CD14-positive monocyte (primary cell): ENCODE measurements around the gene FRS2. TPM values are rescaled to one million over a fixed set of nuclear protein-coding genes. Genes with fewer than 3 reads are reported as not detected.
A peak's percentile ranks its signal among the peaks of the same experiment; 100 is the strongest.

Experiments used
- DNase-seq, 3 donors: peaks; one replicate each; pipeline ENCODE4 v3.0.0-alpha.2; 2011 to 2022
- H2AFZ ChIP-seq: 2 replicates; pipeline ENCODE4 v1.6.0; 2012; ENCODE audit warnings: mild to moderate bottlenecking, low read depth, low read length, inconsistent platforms; ENCODE audit not compliant: insufficient read depth, poor library complexity, severe bottlenecking
- H3K27ac ChIP-seq, 2 donors: 1 replicate in 1 of 2; 2 replicates in 1 of 2; pipeline ENCODE4 v1.5.1; 2012 to 2013; ENCODE audit warnings: low read length in 2 of 2, control low read depth in 1 of 2, inconsistent platforms in 1 of 2, low read depth in 1 of 2, mild to moderate bottlenecking in 1 of 2
- H3K27me3 ChIP-seq, 2 donors: one replicate each; pipeline versions ENCODE4 v1.6.0 to v1.6.1; 2011 to 2013; ENCODE audit warnings: low read length in 2 of 2; ENCODE audit not compliant: control insufficient read depth in 2 of 2, insufficient read depth in 2 of 2
- H3K36me3 ChIP-seq, 2 donors: replicated peaks in 1 of 2; 1 replicate in 1 of 2; 2 replicates in 1 of 2; pipeline versions ENCODE4 v1.5.1 to v1.6.1; 2012 to 2013; ENCODE audit warnings: low read length in 2 of 2, control low read depth in 1 of 2, inconsistent platforms in 1 of 2, mild to moderate bottlenecking in 1 of 2; ENCODE audit not compliant: insufficient read depth in 2 of 2, control insufficient read depth in 1 of 2
- H3K4me1 ChIP-seq, 2 donors: 1 replicate in 1 of 2; 2 replicates in 1 of 2; pipeline versions ENCODE4 v1.5.1 to v1.6.1; 2012 to 2013; ENCODE audit warnings: low read length in 2 of 2, control low read depth in 1 of 2, inconsistent platforms in 1 of 2, mild to moderate bottlenecking in 1 of 2, moderate library complexity in 1 of 2; ENCODE audit not compliant: insufficient read depth in 2 of 2, control insufficient read depth in 1 of 2
- H3K4me2 ChIP-seq: replicated peaks from 2 replicates; pipeline ENCODE3; 2012; ENCODE audit warnings: low read length, moderate library complexity, mild to moderate bottlenecking; ENCODE audit not compliant: poor library complexity, severe bottlenecking; ENCODE audit errors: extremely low read depth
- H3K4me3 ChIP-seq, 3 experiments: fragments of 200-600 bp in 1 of 3; sonication (generic) in 1 of 3; replicated peaks in 1 of 3; 1 replicate in 2 of 3; 2 replicates in 1 of 3; pipeline ENCODE4 v1.5.1; 2011 to 2013; ENCODE audit warnings: low read length in 3 of 3, mild to moderate bottlenecking in 3 of 3, control low read depth in 2 of 3, low read depth in 2 of 3, inconsistent platforms in 1 of 3, moderate library complexity in 1 of 3
- H3K79me2 ChIP-seq: 2 replicates; pipeline ENCODE4 v1.6.0; 2012; ENCODE audit warnings: mild to moderate bottlenecking, control low read depth, inconsistent platforms, low read length, moderate library complexity; ENCODE audit not compliant: insufficient read depth
- H3K9ac ChIP-seq: 2 replicates; pipeline ENCODE4 v1.6.0; 2017; ENCODE audit warnings: low read length, mild to moderate bottlenecking; ENCODE audit not compliant: insufficient read depth, poor library complexity, severe bottlenecking
- H3K9me3 ChIP-seq, 2 donors: replicated peaks in 1 of 2; 1 replicate in 1 of 2; 2 replicates in 1 of 2; pipeline versions ENCODE4 v1.5.1 to v1.6.1; 2012 to 2013; ENCODE audit warnings: low read length in 2 of 2, control low read depth in 1 of 2; ENCODE audit not compliant: control insufficient read depth in 1 of 2, insufficient read depth in 1 of 2
- H4K20me1 ChIP-seq: 2 replicates; pipeline ENCODE4 v1.6.0; 2012; ENCODE audit warnings: mild to moderate bottlenecking, low read length, control low read depth, moderate library complexity; ENCODE audit not compliant: insufficient read depth
- H3K27ac Mint-ChIP-seq, 7 donors: one replicate each; pipeline ENCODE4 v1.8.0; 2020; ENCODE audit warnings: mild to moderate bottlenecking in 7 of 7, mixed read lengths in 7 of 7, moderate library complexity in 6 of 7, inconsistent platforms in 2 of 7
- H3K27me3 Mint-ChIP-seq, 3 donors: one replicate each; pipeline ENCODE4 v1.8.0; 2021 to 2022; ENCODE audit warnings: low read depth in 3 of 3, mild to moderate bottlenecking in 3 of 3, mixed read lengths in 3 of 3, moderate library complexity in 3 of 3, inconsistent platforms in 1 of 3
- H3K36me3 Mint-ChIP-seq, 2 donors: one replicate each; pipeline ENCODE4 v1.8.0; 2020; ENCODE audit warnings: mixed read lengths in 2 of 2, inconsistent platforms in 1 of 2, mild to moderate bottlenecking in 1 of 2
- H3K4me1 Mint-ChIP-seq: one replicate; pipeline ENCODE4 v1.8.0; 2020; ENCODE audit warnings: mild to moderate bottlenecking, mixed read lengths
- H3K4me3 Mint-ChIP-seq, 2 donors: one replicate each; pipeline ENCODE4 v1.8.0; 2020; ENCODE audit warnings: mild to moderate bottlenecking in 2 of 2, mixed read lengths in 2 of 2, moderate library complexity in 1 of 2
- H3K9me3 Mint-ChIP-seq, 7 donors: one replicate each; pipeline ENCODE4 v1.8.0; 2020 to 2022; ENCODE audit warnings: mixed read lengths in 7 of 7, mild to moderate bottlenecking in 6 of 7, moderate library complexity in 6 of 7, inconsistent platforms in 2 of 7
- WGBS: methylation state at CpG from one replicate; pipeline ENCODE4 v1.1.5; 2013; ENCODE audit warnings: missing lambda C conversion rate; ENCODE audit not compliant: insufficient coverage; 5-methylcytosine and 5-hydroxymethylcytosine counted together
- intact Hi-C, 2 donors: fragments of 100-400 bp; cut with micrococcal nuclease; formaldehyde crosslinking; loops; one replicate each; pipeline versions ENCODE4 v1.15.0 to v1.15.1; 2023
- polyA plus RNA-seq, 3 donors: library from polyadenylated mRNA; depleted of rRNA in 1 of 3; unstranded in 2 of 3; stranded (reverse) in 1 of 3; fragments of 300-500 nt in 2 of 3; fragments of >200 nt in 1 of 3; fragmentation: Illumina TruSeq in 2 of 3; gene quantifications; 1 replicate in 2 of 3; 2 replicates in 1 of 3; pipeline ENCODE4 v1.2.3, GENCODE V29; 2012 to 2021
- TF ChIP-seq, protein P1 (sequence below): fragments of 200-600 bp; IDR thresholded peaks from one replicate; pipeline ENCODE4 v1.8.0; 2022; ENCODE audit warnings: antibody characterized with exemption, mild to moderate bottlenecking

The FRS2 gene
- polyA plus RNA-seq, 3 donors, result 6.8 to 13.6 (median 13.0) TPM

DNA sequence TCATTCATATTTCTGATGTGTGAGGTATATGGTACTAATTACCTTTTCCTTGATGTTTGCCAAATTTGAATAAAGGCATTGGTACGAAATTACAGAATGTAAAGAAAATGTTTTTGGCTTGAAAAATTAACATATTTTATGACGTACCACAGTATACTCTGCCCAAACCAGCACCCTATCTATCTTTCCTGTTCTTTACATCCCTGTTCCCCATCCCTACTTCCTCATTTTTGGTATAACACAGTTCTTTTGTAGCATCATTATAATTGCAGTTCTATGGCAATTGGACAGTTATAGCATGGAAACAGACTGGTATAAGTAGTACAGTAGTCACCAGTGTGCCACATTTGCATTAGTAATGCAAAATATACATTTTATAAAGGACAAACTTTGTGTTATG is 108.1 kb downstream of the FRS2 start:
- H3K4me3 Mint-ChIP-seq, result no peak overlapping the region
- DNase-seq, result peak in 2 of 3 donors; percentile 7
- peaks cover 27 to 30% of the 10 kb centered on the region in 2 donors for H3K36me3 Mint-ChIP-seq
- H3K4me1 Mint-ChIP-seq, result peaks cover 4% of the 10 kb centered on the region
- no CpG with 5 or more reads among the region's 2 CpGs for WGBS
- H3K27ac Mint-ChIP-seq, result peak overlapping the region in 1 of 7 donors; percentile 37
- no peak overlapping the region for H3K27ac ChIP-seq
- no peaks in the 10 kb centered on the region for H3K4me1 ChIP-seq
- no peaks in the 10 kb centered on the region for H3K79me2 ChIP-seq
- TF ChIP-seq, protein P1, sequence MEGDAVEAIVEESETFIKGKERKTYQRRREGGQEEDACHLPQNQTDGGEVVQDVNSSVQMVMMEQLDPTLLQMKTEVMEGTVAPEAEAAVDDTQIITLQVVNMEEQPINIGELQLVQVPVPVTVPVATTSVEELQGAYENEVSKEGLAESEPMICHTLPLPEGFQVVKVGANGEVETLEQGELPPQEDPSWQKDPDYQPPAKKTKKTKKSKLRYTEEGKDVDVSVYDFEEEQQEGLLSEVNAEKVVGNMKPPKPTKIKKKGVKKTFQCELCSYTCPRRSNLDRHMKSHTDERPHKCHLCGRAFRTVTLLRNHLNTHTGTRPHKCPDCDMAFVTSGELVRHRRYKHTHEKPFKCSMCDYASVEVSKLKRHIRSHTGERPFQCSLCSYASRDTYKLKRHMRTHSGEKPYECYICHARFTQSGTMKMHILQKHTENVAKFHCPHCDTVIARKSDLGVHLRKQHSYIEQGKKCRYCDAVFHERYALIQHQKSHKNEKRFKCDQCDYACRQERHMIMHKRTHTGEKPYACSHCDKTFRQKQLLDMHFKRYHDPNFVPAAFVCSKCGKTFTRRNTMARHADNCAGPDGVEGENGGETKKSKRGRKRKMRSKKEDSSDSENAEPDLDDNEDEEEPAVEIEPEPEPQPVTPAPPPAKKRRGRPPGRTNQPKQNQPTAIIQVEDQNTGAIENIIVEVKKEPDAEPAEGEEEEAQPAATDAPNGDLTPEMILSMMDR, result no peak
- no peak overlapping the region for H3K4me3 ChIP-seq
- no peak overlapping the region for H3K4me2 ChIP-seq
- no peaks in the 10 kb centered on the region for H3K9me3 ChIP-seq
- intact Hi-C loops, result loop anchor here in 1 of 2 donors (10.0 kb wide), 1 partner anchor 223 kb away; the partner anchor contains the start of gene YEATS4
- H3K36me3 ChIP-seq, result peaks cover 25 to 29% of the 10 kb centered on the region in 2 donors
- H2AFZ ChIP-seq, result no peak overlapping the region
- no peaks in the 10 kb centered on the region for H3K9me3 Mint-ChIP-seq
- H3K9ac ChIP-seq, result no peak overlapping the region
- no peaks in the 10 kb centered on the region for H3K27me3 Mint-ChIP-seq
- H3K27me3 ChIP-seq, result no peaks in the 10 kb centered on the region
- no peaks in the 10 kb centered on the region for H4K20me1 ChIP-seq

DNA sequence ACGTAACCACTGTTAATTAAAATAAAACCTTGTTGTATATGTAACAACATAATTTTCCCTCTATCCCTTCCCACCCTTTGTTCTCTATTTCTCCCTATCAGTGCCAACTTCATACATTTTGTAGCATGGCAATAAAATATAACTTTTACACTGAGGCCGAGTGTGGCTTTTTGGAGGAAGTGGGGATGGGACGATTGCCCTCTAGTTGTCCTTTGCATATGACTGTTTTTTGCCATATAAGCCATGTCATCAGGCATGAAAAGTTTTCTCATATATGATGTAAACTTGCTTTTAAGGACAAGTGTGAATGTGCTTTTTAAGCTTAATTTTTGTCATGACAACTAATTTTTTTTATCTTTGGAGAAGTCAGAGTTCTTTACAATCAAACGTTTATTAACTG is 108.8 kb downstream of the FRS2 start:
- Histone ChIP-seq H3K79me2 (no peaks in the 10 kb centered on the region), H4K20me1 (no peaks in the 10 kb centered on the region), H3K36me3 (peaks cover 20 to 21% of the 10 kb centered on the region in 2 donors), H3K9ac (no peak overlapping the region), H3K4me2 (no peak overlapping the region), H3K9me3 (no peaks in the 10 kb centered on the region), H3K27ac (no peak overlapping the region), H3K4me3 (no peak overlapping the region), H2AFZ (no peak overlapping the region), H3K27me3 (no peaks in the 10 kb centered on the region), H3K4me1 (no peaks in the 10 kb centered on the region)
- no peak for DNase-seq
- no peak overlapping the region for H3K4me3 Mint-ChIP-seq
- H3K9me3 Mint-ChIP-seq, result no peaks in the 10 kb centered on the region
- no peak overlapping the region for H3K27ac Mint-ChIP-seq
- no peaks in the 10 kb centered on the region for H3K27me3 Mint-ChIP-seq
- intact Hi-C loops, result loop anchor here in 1 of 2 donors (10.0 kb wide), 1 partner anchor 224 kb away; the partner anchor contains the start of gene YEATS4
- peaks cover 20 to 23% of the 10 kb centered on the region in 2 donors for H3K36me3 Mint-ChIP-seq
- H3K4me1 Mint-ChIP-seq, result peaks cover 4% of the 10 kb centered on the region
- no CpG with 5 or more reads among the region's 4 CpGs for WGBS
- TF ChIP-seq, protein P1, result no peak
